Peyer's patch (tissue), 4 donors: ENCODE measurements around the gene NTNG2. TPM values are rescaled to one million over a fixed set of nuclear protein-coding genes. Genes with fewer than 3 reads are reported as not detected.

Source experiments
- DNase-seq, 3 donors: peaks; one replicate each; pipeline ENCODE4 v3.0.0-alpha.2; 2017 to 2019
- H3K27ac ChIP-seq, 4 donors: fragments of 200-600 bp; sonication (generic); one replicate each; pipeline ENCODE4 v1.5.1; 2016 to 2019
- H3K27me3 ChIP-seq, 2 donors: fragments of 200-600 bp; sonication (generic); one replicate each; pipeline ENCODE4 v1.5.1; 2019
- H3K36me3 ChIP-seq, 3 donors: fragments of 200-600 bp; sonication (generic); one replicate each; pipeline ENCODE4 v1.5.1; 2016 to 2019
- H3K4me1 ChIP-seq, 4 donors: fragments of 200-600 bp; sonication (generic); one replicate each; pipeline ENCODE4 v1.5.1; 2016 to 2019
- H3K4me3 ChIP-seq, 4 donors: fragments of 200-600 bp; sonication (generic); 1 replicate in 3 of 4; 2 replicates in 1 of 4; pipeline ENCODE4 v1.5.1; 2016 to 2019; ENCODE audit warnings: mild to moderate bottlenecking in 1 of 4
- H3K9me3 ChIP-seq, 4 donors: fragments of 200-600 bp; sonication (generic); one replicate each; pipeline ENCODE4 v1.5.1; 2016 to 2019; ENCODE audit warnings: mild to moderate bottlenecking in 1 of 4
- POLR2A ChIP-seq, 2 donors: fragments of 450-650 bp; IDR thresholded peaks; one replicate each; pipeline ENCODE4 v1.5.1; 2017; ENCODE audit warnings: antibody characterized with exemption in 2 of 2, mild to moderate bottlenecking in 2 of 2, moderate library complexity in 2 of 2
- total RNA-seq, 4 donors: library from RNA; depleted of rRNA; stranded (reverse); fragments of >200 nt; gene quantifications; one replicate each; pipeline ENCODE4 v1.1.0, GENCODE V29; 2016
- TF ChIP-seq, protein P1 (sequence below), 6 experiments: fragments of 450-650 bp in 4 of 6; fragments of 200-600 bp in 2 of 6; sonication (generic) in 1 of 6; IDR thresholded peaks; one replicate each; pipeline ENCODE4 v1.5.1; 2017 to 2019; ENCODE audit warnings: antibody characterized with exemption in 6 of 6, mild to moderate bottlenecking in 3 of 6, moderate library complexity in 1 of 6

NTNG2 gene
- total RNA-seq, 4 donors from 2014 or later = 0.18 to 9.1 (median 1.0) TPM

DNA sequence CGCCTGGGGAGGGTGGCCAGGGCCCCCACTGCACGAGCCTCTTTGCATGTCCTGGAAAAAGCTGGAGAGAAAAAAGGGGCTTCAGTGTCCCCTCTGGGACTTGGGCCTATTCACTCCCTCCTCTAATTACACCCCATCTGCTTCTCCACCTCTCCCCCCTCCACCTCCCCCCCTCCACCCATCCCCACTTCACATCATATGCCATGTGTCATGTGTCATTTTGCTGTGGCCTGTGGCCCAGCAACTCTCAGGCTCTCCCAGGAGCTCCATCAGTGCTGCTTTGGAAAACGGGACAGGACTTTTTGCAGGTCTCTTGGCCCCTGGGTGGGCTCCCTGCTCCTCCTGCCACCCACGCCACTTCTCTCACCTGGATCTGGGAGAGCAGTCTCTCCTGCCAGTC lies 68.7 kb downstream of the NTNG2 start:
- no peaks in the 10 kb centered on the region for H3K27me3 ChIP-seq
- H3K36me3 ChIP-seq = no peaks in the 10 kb centered on the region
- no peak for DNase-seq
- TF ChIP-seq, protein P1, sequence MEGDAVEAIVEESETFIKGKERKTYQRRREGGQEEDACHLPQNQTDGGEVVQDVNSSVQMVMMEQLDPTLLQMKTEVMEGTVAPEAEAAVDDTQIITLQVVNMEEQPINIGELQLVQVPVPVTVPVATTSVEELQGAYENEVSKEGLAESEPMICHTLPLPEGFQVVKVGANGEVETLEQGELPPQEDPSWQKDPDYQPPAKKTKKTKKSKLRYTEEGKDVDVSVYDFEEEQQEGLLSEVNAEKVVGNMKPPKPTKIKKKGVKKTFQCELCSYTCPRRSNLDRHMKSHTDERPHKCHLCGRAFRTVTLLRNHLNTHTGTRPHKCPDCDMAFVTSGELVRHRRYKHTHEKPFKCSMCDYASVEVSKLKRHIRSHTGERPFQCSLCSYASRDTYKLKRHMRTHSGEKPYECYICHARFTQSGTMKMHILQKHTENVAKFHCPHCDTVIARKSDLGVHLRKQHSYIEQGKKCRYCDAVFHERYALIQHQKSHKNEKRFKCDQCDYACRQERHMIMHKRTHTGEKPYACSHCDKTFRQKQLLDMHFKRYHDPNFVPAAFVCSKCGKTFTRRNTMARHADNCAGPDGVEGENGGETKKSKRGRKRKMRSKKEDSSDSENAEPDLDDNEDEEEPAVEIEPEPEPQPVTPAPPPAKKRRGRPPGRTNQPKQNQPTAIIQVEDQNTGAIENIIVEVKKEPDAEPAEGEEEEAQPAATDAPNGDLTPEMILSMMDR (IDR thresholded peaks at IDR 0.05) = no peak
- TF ChIP-seq POLR2A (IDR thresholded peaks at IDR 0.05) = no peak
- no peaks in the 10 kb centered on the region for H3K9me3 ChIP-seq
- H3K4me1 ChIP-seq = no peaks in the 10 kb centered on the region
- no peak overlapping the region for H3K27ac ChIP-seq
- no peak overlapping the region for H3K4me3 ChIP-seq

DNA sequence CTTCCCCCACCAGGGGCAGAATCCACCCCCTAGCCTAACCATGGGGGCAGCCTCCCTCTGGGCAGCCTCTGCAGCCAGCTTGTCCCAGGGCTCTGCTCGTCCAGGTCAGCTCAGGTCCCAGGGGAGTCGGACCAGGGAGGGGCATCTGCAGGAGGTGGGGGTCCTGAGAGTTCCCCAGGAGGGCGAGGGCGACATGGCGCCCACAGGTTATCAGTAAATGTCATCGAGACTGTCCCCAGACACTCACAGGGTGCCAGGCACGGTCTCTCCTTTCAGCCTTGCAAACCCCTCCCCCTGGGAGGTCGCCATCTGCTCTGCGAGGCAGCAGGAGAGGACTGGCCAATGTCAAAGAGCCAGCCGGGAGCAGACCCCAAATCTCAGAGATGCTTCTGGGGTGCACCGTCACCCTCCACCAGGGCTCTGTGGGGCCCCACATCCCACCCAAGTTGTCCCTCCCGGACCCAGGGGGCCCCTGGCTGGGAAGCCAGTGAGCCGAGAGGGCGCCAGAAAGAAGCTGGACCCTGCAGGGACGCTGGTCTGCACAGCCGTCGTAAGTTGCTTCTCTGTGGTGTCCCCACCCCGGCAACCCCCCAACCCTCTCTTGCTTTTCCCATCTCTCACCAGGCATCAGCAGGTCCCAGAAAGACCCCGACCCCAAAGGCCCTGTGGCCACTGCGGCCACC lies 69.3 kb downstream of the NTNG2 start:
- no peak overlapping the region for H3K27ac ChIP-seq
- no peak for DNase-seq
- no peaks in the 10 kb centered on the region for H3K4me1 ChIP-seq
- H3K36me3 ChIP-seq = no peaks in the 10 kb centered on the region
- H3K27me3 ChIP-seq = no peaks in the 10 kb centered on the region
- no peak overlapping the region for H3K4me3 ChIP-seq
- H3K9me3 ChIP-seq = no peaks in the 10 kb centered on the region
- TF ChIP-seq, protein P1 (IDR thresholded peaks at IDR 0.05) = no peak
- TF ChIP-seq POLR2A (IDR thresholded peaks at IDR 0.05) = no peak

DNA sequence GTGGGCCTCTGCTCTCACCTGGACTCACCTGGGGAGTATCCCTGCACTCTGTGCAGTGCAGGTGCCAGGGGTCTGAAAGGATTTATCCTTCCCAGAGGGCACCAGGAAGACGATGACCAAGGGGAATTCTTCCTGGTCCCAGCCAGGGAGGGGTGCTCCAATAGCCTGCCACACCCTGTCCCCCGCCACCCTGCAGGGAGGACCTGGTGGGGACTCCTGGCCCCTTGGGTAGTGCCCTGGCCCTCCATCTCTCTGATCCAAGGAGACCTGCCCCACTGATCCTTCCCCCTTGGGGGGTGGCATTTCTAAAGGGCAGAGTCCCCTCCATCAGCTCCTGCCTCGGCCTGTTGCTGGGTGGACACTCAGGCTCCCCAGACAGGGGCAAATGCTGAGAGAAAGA lies 70.7 kb downstream of the NTNG2 start:
- no peaks in the 10 kb centered on the region for H3K27me3 ChIP-seq
- H3K4me1 ChIP-seq = no peaks in the 10 kb centered on the region

DNA sequence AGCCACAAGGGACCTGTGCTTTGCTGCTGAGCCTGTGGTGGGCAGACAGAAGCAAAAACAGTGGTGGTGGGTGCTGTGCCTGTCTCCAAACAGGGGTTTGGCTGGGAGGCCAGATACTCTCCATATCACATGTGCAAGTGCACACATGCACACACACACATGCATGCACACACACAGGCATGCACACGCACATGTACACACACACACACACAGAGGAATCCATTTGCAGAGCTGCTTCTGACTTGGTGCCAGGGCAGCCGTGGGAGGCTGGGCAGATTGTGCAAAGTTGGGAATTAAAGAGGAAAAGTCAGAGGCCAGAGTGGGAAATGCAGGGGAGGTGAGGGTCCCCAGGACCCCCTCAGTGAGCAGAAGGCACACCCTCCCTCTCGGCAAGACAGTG lies 71.3 kb downstream of the NTNG2 start:
- no peak for DNase-seq
- no peaks in the 10 kb centered on the region for H3K4me1 ChIP-seq
- no peaks in the 10 kb centered on the region for H3K27me3 ChIP-seq
- no peaks in the 10 kb centered on the region for H3K36me3 ChIP-seq
- TF ChIP-seq POLR2A (IDR thresholded peaks at IDR 0.05) = no peak
- TF ChIP-seq, protein P1 (IDR thresholded peaks at IDR 0.05) = no peak
- H3K27ac ChIP-seq = no peak overlapping the region
- no peaks in the 10 kb centered on the region for H3K9me3 ChIP-seq
- no peak overlapping the region for H3K4me3 ChIP-seq

More for the DNA sequence above, 70.7 kb downstream of the NTNG2 start:
- no peak overlapping the region for H3K4me3 ChIP-seq
- H3K36me3 ChIP-seq = no peaks in the 10 kb centered on the region
- no peaks in the 10 kb centered on the region for H3K9me3 ChIP-seq
- TF ChIP-seq, protein P1 (IDR thresholded peaks at IDR 0.05) = no peak
- TF ChIP-seq POLR2A (IDR thresholded peaks at IDR 0.05) = no peak
- H3K27ac ChIP-seq = no peak overlapping the region
- no peak for DNase-seq

DNA sequence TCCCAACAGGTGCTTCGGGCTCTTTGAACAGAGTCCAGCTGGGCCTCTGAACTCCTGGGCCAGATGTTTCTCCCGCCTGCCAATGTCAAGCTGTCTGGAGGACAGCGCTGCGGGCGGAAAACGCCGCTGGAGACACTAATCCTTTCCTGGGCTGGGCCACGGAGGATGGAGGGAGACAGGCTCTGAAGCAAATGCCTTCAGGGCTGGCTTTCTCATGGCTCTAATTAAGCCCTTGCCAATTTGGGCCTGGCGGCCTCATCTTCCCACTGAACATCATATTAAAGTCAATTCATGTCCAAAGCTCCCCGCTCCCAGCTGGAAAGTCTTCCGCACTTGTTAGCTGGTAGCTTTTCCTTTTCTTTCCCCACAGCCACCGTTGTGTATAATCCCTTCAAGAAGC lies 72.7 kb downstream of the NTNG2 start:
- Histone ChIP-seq H3K9me3 (no peaks in the 10 kb centered on the region), H3K27ac (no peak overlapping the region), H3K36me3 (no peaks in the 10 kb centered on the region), H3K4me1 (no peaks in the 10 kb centered on the region), H3K4me3 (no peak overlapping the region), H3K27me3 (no peaks in the 10 kb centered on the region)
- DNase-seq = no peak
- TF ChIP-seq, protein P1 (IDR thresholded peaks at IDR 0.05) = no peak
- TF ChIP-seq POLR2A (IDR thresholded peaks at IDR 0.05) = no peak
